ENCODE measurements around the gene DDIT4. TPM values are rescaled to one million over a fixed set of nuclear protein-coding genes. Genes with fewer than 3 reads are reported as not detected.
"Not testable (repeated sequence)": the region's sequence is repeated elsewhere in the genome, so short reads cannot be mapped to it uniquely, and the experiment has no call there.

The DDIT4 gene
- total RNA-seq, 4 donors from 2014 or later, result 56.2 to 527 (median 185) TPM

DNA sequence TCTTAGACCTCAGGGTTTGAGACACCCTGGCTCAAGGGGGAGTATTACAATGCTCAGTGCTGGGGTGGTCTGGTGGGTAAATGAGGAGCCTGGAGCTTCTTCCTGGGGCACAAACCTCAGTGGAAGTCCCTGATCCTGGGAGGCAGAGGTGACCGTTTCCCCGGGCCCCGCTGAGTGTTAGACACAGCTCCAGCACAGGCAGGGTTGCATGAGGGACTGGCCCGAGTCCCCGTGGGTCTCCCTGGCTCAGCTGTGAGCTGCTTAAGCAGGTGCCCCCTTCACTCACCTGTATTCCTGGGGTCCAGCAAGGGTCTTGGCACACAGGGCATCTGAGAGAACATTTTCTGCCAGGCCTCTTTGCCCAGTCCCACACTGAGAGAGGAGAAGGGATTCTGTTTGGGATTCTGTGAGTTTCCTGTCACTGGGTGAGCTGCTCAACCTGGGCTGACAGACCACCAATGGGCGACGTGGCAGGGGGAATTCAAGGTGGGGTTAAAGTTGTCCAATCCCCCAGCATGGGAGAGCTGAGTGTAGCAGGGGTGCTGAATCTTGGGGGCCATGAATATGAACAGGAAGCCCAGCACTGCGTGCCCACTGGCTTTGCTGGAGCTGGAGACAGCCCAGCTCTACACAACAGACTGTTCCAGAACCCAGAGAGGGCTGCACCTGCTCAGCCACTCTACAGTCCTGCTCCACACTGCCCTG lies 29.9 kb downstream of the DDIT4 start:
- DNase-seq (ENCODE audit: low spot score) (no peak), ATAC-seq (ENCODE audit: low FRiP score) (no peak)
- TF ChIP-seq, protein P1, sequence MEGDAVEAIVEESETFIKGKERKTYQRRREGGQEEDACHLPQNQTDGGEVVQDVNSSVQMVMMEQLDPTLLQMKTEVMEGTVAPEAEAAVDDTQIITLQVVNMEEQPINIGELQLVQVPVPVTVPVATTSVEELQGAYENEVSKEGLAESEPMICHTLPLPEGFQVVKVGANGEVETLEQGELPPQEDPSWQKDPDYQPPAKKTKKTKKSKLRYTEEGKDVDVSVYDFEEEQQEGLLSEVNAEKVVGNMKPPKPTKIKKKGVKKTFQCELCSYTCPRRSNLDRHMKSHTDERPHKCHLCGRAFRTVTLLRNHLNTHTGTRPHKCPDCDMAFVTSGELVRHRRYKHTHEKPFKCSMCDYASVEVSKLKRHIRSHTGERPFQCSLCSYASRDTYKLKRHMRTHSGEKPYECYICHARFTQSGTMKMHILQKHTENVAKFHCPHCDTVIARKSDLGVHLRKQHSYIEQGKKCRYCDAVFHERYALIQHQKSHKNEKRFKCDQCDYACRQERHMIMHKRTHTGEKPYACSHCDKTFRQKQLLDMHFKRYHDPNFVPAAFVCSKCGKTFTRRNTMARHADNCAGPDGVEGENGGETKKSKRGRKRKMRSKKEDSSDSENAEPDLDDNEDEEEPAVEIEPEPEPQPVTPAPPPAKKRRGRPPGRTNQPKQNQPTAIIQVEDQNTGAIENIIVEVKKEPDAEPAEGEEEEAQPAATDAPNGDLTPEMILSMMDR (IDR thresholded peaks at IDR 0.05), result no peak

DNA sequence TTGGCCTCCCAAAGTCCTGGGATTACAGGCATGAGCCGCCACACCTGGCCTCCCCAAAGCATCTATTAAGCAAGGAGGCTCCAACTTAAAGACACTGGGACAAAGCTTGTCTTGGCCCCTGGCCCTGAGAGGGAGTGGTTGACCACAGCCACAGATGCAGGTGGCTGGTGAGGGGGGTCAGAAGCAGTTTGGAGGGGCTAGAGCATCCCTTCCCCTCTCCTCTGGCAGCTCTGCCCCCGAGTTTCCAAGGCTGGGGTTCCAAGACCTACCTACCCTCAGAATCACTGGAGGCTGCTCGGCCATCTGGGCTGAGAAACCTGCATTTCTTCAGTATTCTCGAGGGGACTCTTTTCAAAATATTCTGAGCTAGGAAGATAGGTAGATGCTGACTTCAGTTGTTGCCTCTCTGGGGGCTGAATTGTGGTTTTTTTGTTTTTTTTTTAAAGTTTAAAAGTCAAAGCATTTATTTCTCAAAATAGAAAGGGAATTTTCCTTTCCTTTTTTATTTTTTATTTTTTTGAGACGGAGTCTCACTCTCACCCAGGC lies 32.6 kb downstream of the DDIT4 start:
- DNase-seq (ENCODE audit: low spot score) (no peak), ATAC-seq (ENCODE audit: low FRiP score) (no peak)
- TF ChIP-seq, protein P1 (IDR thresholded peaks at IDR 0.05), result no peak

DNA sequence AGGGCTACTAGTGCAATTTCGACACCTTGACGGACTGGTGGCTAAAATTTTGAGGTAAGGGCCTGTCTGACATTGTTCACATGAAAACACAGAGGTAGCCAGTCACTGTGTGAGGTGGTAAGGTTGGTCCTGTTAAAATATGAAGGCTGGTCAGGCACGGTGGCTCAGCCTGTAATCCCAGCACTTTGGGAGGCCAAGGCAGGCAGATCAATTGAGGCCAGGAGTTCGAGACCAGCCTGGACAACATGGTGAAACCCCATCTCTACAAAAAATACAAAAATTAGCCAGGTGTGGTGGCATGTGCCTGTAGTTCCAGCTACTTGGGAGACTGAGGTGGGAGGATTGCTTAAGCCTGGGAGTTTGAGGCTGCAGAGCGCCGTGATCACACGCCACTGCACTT lies 34.0 kb downstream of the DDIT4 start:
- not testable (repeated sequence) for DNase-seq (ENCODE audit: low spot score); ATAC-seq (ENCODE audit: low FRiP score)

DNA sequence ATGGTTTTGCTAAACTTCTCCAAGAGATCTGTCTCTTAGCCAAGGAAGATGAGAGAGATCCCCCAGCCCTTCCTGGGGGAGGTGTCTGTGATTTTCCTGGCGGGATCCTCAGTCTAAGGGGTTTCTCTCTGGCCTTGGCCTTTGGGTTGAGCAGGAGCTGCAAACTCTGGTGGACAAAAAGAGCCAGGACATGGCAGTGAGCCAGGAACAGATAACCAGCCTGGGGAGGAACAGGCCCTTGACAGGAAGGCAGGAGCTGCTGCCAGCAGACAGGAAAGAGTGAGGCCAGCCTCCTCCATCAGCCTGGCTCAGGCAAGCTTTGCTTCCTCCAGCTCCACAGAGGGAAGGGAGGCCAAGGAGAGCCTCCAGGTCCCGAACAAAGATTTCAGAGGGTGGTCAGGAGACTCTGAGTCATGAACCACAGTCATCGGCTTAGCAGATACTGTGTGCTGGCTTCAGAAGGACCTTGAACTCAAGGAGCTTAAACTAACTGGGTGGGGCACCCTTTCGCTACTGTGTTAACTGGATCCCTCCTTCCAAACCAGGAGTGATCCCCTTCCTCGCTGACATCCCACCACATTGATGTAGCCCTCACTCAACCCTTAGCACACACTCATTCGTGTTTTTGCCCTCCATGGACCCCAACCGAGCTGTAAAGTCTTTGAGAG lies 34.7 kb downstream of the DDIT4 start:
- ATAC-seq (ENCODE audit: low FRiP score) (peak; percentile 73), DNase-seq (ENCODE audit: low spot score) (no peak)
- TF ChIP-seq, protein P1 (IDR thresholded peaks at IDR 0.05), result no peak

DNA sequence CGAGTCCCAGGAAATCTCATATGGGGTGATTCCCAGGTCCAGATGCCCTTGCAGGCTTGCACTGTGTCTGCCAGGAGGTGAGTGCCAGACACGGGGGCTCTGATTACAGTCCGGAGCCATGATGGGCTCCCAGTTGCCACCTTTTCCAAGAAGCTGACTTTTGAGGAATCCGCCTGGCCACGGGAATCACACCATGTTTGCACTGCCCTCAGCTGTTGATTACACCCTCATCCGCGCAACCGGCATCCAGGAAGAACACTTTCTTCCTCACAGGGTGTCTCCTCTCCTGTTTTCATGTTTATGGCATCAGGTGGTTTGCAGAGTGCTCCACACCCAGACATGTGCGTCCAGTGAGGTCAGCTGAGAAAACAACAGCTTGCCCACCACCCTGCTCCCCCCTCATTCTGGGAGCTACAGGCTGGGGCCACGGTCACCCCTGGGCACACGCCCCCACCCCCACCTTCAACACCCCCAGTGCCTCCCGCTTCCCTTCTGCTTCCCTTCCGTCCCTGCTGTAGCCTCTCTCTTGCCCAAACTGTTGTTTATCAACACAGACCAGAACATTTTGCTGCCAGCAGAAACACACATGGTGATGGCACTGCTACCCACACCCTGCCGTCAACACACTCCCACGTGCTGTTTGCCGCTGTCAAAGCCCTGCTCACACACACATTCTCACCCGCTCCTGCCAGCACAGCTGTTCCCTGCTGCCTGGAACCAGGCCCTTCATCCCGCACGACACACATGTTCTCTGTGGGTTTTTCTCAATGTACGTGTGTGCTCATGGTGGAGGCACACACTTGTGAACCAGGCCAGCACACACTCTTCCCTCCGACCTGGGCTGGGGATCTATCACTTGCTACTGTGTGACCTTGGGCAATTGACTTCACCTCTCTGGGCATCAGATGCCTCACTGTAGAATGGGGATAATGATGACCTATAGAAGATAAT lies 35.8 kb downstream of the DDIT4 start:
- DNase-seq (ENCODE audit: low spot score) (no peak), ATAC-seq (ENCODE audit: low FRiP score) (peak; percentile 35)
- TF ChIP-seq, protein P1 (IDR thresholded peaks at IDR 0.05), result no peak

DNA sequence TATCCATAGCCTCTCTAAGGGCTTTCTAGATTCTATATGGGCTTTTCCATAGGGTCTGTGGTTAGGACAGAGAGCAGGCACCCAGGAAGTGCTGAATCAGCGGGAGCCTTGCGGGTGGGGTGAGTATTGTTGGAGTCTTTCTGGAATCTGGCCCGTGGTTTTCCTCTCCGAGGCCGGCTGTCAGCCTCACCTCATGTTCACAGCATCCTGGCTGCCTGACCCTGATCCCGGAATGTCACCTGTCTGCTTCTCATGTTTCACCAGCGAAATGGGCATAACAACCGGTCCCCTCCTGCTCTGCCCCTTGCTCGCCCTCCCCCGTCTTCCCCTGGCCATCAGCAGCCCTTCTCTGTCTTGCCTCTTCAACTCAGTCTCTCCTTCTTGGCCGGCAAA lies 36.5 kb downstream of the DDIT4 start:
- TF ChIP-seq, protein P1 (IDR thresholded peaks at IDR 0.05), result no peak
- DNase-seq (ENCODE audit: low spot score), result no peak
- ATAC-seq (ENCODE audit: low FRiP score), result no peak

DNA sequence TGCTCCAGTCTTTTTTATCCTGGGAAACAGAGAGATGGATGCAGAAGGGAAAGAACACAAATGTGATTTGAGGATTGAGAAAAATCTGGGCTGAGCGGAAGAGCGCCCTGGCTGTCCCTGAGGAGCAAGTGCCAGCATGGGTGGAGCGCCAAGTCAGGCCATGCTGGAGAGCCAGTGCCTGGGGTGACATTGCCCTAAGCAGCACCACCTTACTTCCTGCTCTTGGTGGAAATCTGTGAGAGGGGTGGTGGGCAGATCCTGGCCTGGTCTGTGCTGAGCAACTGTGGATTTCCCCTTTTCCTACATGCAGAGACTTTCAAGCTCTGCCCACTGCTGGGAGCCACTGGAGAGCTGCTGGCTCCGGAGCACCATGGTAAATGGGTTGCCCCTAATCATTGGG lies 36.9 kb downstream of the DDIT4 start:
- TF ChIP-seq, protein P1 (IDR thresholded peaks at IDR 0.05), result no peak
- ATAC-seq (ENCODE audit: low FRiP score), result no peak
- DNase-seq (ENCODE audit: low spot score), result no peak
